Neural cell (in vitro differentiated cells): ENCODE data around the gene KLKB1. TPM values are rescaled to one million over a fixed set of nuclear protein-coding genes. Genes with fewer than 3 reads are reported as not detected.

Source experiments
- H2AFZ ChIP-seq: fragments of 200-600, 300-800 bp; sonication (generic), shearing (Covaris generic); 2 replicates; pipeline ENCODE4 v1.6.0; 2014; ENCODE audit warnings: low read depth, mild to moderate bottlenecking, antibody characterized with exemption, low read length, moderate library complexity
- H3F3A ChIP-seq: fragments of 200-600 bp; shearing (Covaris generic); 2 replicates; pipeline ENCODE4 v1.6.1; 2016; ENCODE audit warnings: mild to moderate bottlenecking, moderate library complexity, mixed read lengths, antibody characterized with exemption, low read length; ENCODE audit not compliant: insufficient read depth, poor library complexity, severe bottlenecking
- H3K27ac ChIP-seq: fragments of 200-600, 300-800 bp; sonication (generic), shearing (Covaris generic); 2 replicates; pipeline ENCODE4 v1.5.1; 2014; ENCODE audit warnings: mild to moderate bottlenecking, low read length, moderate library complexity
- H3K27me3 ChIP-seq: fragments of 300-800, 200-600 bp; sonication (generic), shearing (Covaris generic); 2 replicates; pipeline ENCODE4 v1.6.0; 2014; ENCODE audit warnings: mild to moderate bottlenecking, low read depth, low read length, moderate library complexity; ENCODE audit not compliant: insufficient read depth
- H3K36me3 ChIP-seq: fragments of 300-800, 200-600 bp; sonication (generic), shearing (Covaris generic); 2 replicates; pipeline ENCODE4 v1.5.1; 2014; ENCODE audit warnings: mild to moderate bottlenecking, antibody characterized with exemption, low read length, moderate library complexity; ENCODE audit not compliant: insufficient read depth
- H3K4me2 ChIP-seq: fragments of 300-800, 200-600 bp; sonication (generic), shearing (Covaris generic); 2 replicates; pipeline ENCODE4 v1.6.0; 2014; ENCODE audit warnings: mild to moderate bottlenecking, low read length
- H3K4me3 ChIP-seq: fragments of 300-800, 200-600 bp; sonication (generic), shearing (Covaris generic); 2 replicates; pipeline ENCODE4 v1.5.1; 2014; ENCODE audit warnings: mild to moderate bottlenecking, low read length, moderate library complexity
- H3K79me2 ChIP-seq: fragments of 200-600 bp; shearing (Covaris generic); replicated peaks from 2 replicates; pipeline ENCODE4 v1.6.0; 2014; ENCODE audit warnings: mild to moderate bottlenecking, low read length, moderate library complexity; ENCODE audit not compliant: insufficient read depth
- H3K9ac ChIP-seq: fragments of 300-800, 200-600 bp; sonication (generic), shearing (Covaris generic); 2 replicates; pipeline ENCODE4 v1.6.1; 2016; ENCODE audit warnings: mild to moderate bottlenecking, low read length, mixed read lengths
- H3K9me2 ChIP-seq: fragments of 200-600 bp; shearing (Covaris generic); 2 replicates; pipeline ENCODE4 v1.6.1; 2016; ENCODE audit warnings: mild to moderate bottlenecking, low read length, mixed read lengths; ENCODE audit not compliant: insufficient read depth
- H3K9me3 ChIP-seq: fragments of 200-600, 300-800 bp; sonication (generic), shearing (Covaris generic); 2 replicates; pipeline ENCODE4 v1.6.1; 2016; ENCODE audit warnings: mild to moderate bottlenecking, mixed run types, low read length, moderate library complexity, mixed read lengths
- H4K20me1 ChIP-seq: fragments of 200-600 bp; shearing (Covaris generic); 2 replicates; pipeline ENCODE4 v1.6.1; 2016; ENCODE audit warnings: mild to moderate bottlenecking, mixed run types; ENCODE audit not compliant: insufficient read depth
- CTCF ChIP-seq: fragments of 450-650 bp; IDR thresholded peaks from 2 replicates; pipeline ENCODE4 v1.5.1; 2014; ENCODE audit warnings: antibody characterized with exemption, mild to moderate bottlenecking, moderate library complexity; ENCODE audit not compliant: poor library complexity, severe bottlenecking
- EP300 ChIP-seq: fragments of 450-650 bp; conservative IDR thresholded peaks from 2 replicates; pipeline ENCODE4 v1.6.1; 2014; ENCODE audit warnings: antibody characterized with exemption, mild to moderate bottlenecking, moderate library complexity; ENCODE audit not compliant: poor library complexity, severe bottlenecking
- EZH2 ChIP-seq: fragments of 200-600, 300-800 bp; shearing (Covaris generic), sonication (generic); IDR thresholded peaks from 2 replicates; pipeline ENCODE4 v1.6.1; 2014; ENCODE audit warnings: antibody characterized with exemption, low read length, borderline replicate concordance, mild to moderate bottlenecking; ENCODE audit not compliant: insufficient read depth, poor library complexity, severe bottlenecking
- MXI1 ChIP-seq: fragments of 450-650 bp; conservative IDR thresholded peaks from 2 replicates; pipeline ENCODE4 v1.6.1; 2014; ENCODE audit warnings: antibody characterized with exemption, mild to moderate bottlenecking; ENCODE audit not compliant: poor library complexity, severe bottlenecking
- POLR2AphosphoS5 ChIP-seq: IDR thresholded peaks from 2 replicates; pipeline ENCODE4 v1.6.1; 2012
- RAD21 ChIP-seq: fragments of 450-650 bp; conservative IDR thresholded peaks from 2 replicates; pipeline ENCODE4 v1.6.1; 2014; ENCODE audit warnings: antibody characterized with exemption, mild to moderate bottlenecking, moderate library complexity
- REST ChIP-seq: IDR thresholded peaks from 2 replicates; pipeline ENCODE4 v1.6.1; 2012; ENCODE audit warnings: borderline replicate concordance
- SMC3 ChIP-seq: fragments of 450-650 bp; conservative IDR thresholded peaks from 2 replicates; pipeline ENCODE4 v1.6.1; 2014; ENCODE audit warnings: antibody characterized with exemption, mild to moderate bottlenecking, moderate library complexity; ENCODE audit not compliant: poor library complexity
- TAF1 ChIP-seq: IDR thresholded peaks from 2 replicates; pipeline ENCODE4 v1.6.1; 2012; ENCODE audit warnings: low read depth
- polyA plus RNA-seq: library from polyadenylated mRNA; depleted of rRNA; stranded (reverse); fragments of >200 nt; gene quantifications from 2 replicates; pipeline ENCODE4 v1.2.3, GENCODE V29; 2014

Gene KLKB1
- polyA plus RNA-seq, 1 donor from 2014 or later: not detected

DNA sequence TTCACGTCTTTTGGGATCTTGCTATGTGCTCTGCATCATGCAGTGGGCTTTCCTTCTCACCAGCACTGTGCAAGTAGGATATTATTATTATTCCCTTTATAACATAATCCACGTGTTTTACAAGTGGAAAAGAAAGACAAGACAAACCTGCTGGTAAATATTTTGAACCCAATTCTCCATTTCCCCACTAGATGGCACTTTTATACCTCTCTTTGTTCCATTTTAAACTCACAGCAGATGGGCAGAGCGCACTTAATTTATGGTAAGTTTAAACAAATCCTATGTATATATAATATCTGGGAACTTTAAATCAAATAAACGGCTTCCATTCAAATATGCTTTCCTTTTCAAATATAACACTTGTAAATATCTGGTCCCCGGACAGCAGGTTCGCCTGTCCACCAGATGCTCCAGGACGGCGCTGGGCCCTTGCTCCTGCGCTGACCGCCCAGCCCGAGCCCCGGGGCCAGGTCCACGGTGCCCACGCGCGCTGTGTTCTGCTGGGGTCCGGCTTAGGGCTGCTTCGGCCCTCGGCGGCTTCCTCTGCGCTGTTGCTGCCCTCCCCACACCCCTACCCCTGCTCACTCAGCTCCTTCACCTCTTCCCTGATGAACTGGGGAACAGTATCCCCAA, 69.8 kb downstream of the KLKB1 start:
- no peak overlapping the region for H2AFZ ChIP-seq
- H3F3A ChIP-seq: no peaks in the 10 kb centered on the region
- no peak overlapping the region for H3K4me3 ChIP-seq

More for the DNA sequence above, 69.8 kb downstream of the KLKB1 start:
- no peaks in the 10 kb centered on the region for H4K20me1 ChIP-seq
- no peak overlapping the region for H3K27ac ChIP-seq
- H3K9me2 ChIP-seq: no peaks in the 10 kb centered on the region
- no peaks in the 10 kb centered on the region for H3K9me3 ChIP-seq
- H3K4me2 ChIP-seq: no peak overlapping the region
- TF ChIP-seq TAF1: no peak
- no peak for TF ChIP-seq MXI1
- TF ChIP-seq CTCF: peak; percentile 86
- TF ChIP-seq EZH2: no peak
- TF ChIP-seq RAD21: peak; percentile 92
- peak; percentile 92 for TF ChIP-seq SMC3
- no peak for TF ChIP-seq EP300
- TF ChIP-seq REST: no peak
- TF ChIP-seq POLR2AphosphoS5: no peak
- no peaks in the 10 kb centered on the region for H3K79me2 ChIP-seq
- H3K9ac ChIP-seq: no peak overlapping the region
- no peaks in the 10 kb centered on the region for H3K27me3 ChIP-seq
- H3K36me3 ChIP-seq: no peaks in the 10 kb centered on the region
